ENCODE data around the gene POLR3H. TPM values are rescaled to one million over a fixed set of nuclear protein-coding genes. Genes with fewer than 3 reads are reported as not detected.

POLR3H gene
- total RNA-seq, 2 donors from 2014 or later = 30.1 to 32.6 TPM

GRCh38 chr22:41481131-41481830, 63.0 kb downstream of the POLR3H start:
- Mint-ChIP-seq H3K4me3 (no peak overlapping the region), H3K27ac (no peak overlapping the region), H3K4me1 (no peaks in the 10 kb centered on the region), H3K27me3 (ENCODE audit: insufficient read depth) (no peaks in the 10 kb centered on the region), H3K9me3 (no peaks in the 10 kb centered on the region), H3K36me3 (ENCODE audit: low read depth) (no peaks in the 10 kb centered on the region)
- Histone ChIP-seq H3K36me3 (ENCODE audit: control insufficient read depth, insufficient read depth, low read length) (no peaks in the 10 kb centered on the region), H3K4me3 (ENCODE audit: low read length) (no peak overlapping the region), H3K9me3 (ENCODE audit: control insufficient read depth, low read length) (no peaks in the 10 kb centered on the region), H3K27me3 (ENCODE audit: control insufficient read depth, insufficient read depth, low read length, poor library complexity, severe bottlenecking) (no peaks in the 10 kb centered on the region), H3K9ac (ENCODE audit: extremely low read depth, low read length, poor library complexity, severe bottlenecking) (no peak overlapping the region), H3K4me1 (ENCODE audit: control insufficient read depth, insufficient read depth, low read length) (no peaks in the 10 kb centered on the region), H3K27ac (ENCODE audit: low read depth, low read length) (no peak overlapping the region)
- 90 to 97% methylated on average over 8 to 15 of the region's 15 CpGs for WGBS, 2 experiments (ENCODE audit: insufficient coverage in 1 of 2, insufficient read length in 1 of 2)
- TF ChIP-seq, protein P1, sequence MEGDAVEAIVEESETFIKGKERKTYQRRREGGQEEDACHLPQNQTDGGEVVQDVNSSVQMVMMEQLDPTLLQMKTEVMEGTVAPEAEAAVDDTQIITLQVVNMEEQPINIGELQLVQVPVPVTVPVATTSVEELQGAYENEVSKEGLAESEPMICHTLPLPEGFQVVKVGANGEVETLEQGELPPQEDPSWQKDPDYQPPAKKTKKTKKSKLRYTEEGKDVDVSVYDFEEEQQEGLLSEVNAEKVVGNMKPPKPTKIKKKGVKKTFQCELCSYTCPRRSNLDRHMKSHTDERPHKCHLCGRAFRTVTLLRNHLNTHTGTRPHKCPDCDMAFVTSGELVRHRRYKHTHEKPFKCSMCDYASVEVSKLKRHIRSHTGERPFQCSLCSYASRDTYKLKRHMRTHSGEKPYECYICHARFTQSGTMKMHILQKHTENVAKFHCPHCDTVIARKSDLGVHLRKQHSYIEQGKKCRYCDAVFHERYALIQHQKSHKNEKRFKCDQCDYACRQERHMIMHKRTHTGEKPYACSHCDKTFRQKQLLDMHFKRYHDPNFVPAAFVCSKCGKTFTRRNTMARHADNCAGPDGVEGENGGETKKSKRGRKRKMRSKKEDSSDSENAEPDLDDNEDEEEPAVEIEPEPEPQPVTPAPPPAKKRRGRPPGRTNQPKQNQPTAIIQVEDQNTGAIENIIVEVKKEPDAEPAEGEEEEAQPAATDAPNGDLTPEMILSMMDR (conservative IDR thresholded peaks at IDR 0.05) = no peak
- no peak for DNase-seq

DNA sequence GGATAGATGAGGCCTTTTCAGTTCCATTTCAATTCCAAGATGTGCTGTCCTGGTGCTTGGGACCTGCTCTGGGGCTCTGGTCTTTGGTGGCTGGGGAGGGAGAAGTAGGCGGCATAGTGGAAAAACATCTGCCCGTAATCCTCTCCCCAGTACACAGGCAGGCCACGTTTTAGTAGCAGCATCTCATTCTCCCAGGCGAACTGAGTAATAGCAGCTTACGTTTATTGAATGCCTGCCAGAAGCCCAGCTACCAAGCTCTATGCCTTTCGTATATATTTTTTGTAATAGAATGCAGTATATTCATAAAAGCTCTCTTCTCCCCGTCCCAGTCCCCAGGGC, 63.9 kb downstream of the POLR3H start:
- H3K36me3 ChIP-seq (ENCODE audit: control insufficient read depth, insufficient read depth, low read length) = no peaks in the 10 kb centered on the region
- H3K4me3 ChIP-seq (ENCODE audit: low read length) = no peak overlapping the region
- no peaks in the 10 kb centered on the region for H3K27me3 ChIP-seq (ENCODE audit: control insufficient read depth, insufficient read depth, low read length, poor library complexity, severe bottlenecking)
- no peak overlapping the region for H3K9ac ChIP-seq (ENCODE audit: extremely low read depth, low read length, poor library complexity, severe bottlenecking)
- DNase-seq = no peak
- H3K9me3 ChIP-seq (ENCODE audit: control insufficient read depth, low read length) = no peaks in the 10 kb centered on the region
- no peaks in the 10 kb centered on the region for H3K36me3 Mint-ChIP-seq (ENCODE audit: low read depth)
- no peaks in the 10 kb centered on the region for H3K9me3 Mint-ChIP-seq
- H3K27me3 Mint-ChIP-seq (ENCODE audit: insufficient read depth) = no peaks in the 10 kb centered on the region
- H3K4me1 Mint-ChIP-seq = no peaks in the 10 kb centered on the region
- H3K27ac Mint-ChIP-seq = no peak overlapping the region
- no peak overlapping the region for H3K4me3 Mint-ChIP-seq
- no peaks in the 10 kb centered on the region for H3K4me1 ChIP-seq (ENCODE audit: control insufficient read depth, insufficient read depth, low read length)
- 83 to 89% methylated on average over 1 to 7 of the region's 7 CpGs for WGBS, 2 experiments (ENCODE audit: insufficient coverage in 1 of 2, insufficient read length in 1 of 2)
- TF ChIP-seq, protein P1 (conservative IDR thresholded peaks at IDR 0.05) = no peak
- peak overlapping the region; percentile 81 for H3K27ac ChIP-seq (ENCODE audit: low read depth, low read length)

DNA sequence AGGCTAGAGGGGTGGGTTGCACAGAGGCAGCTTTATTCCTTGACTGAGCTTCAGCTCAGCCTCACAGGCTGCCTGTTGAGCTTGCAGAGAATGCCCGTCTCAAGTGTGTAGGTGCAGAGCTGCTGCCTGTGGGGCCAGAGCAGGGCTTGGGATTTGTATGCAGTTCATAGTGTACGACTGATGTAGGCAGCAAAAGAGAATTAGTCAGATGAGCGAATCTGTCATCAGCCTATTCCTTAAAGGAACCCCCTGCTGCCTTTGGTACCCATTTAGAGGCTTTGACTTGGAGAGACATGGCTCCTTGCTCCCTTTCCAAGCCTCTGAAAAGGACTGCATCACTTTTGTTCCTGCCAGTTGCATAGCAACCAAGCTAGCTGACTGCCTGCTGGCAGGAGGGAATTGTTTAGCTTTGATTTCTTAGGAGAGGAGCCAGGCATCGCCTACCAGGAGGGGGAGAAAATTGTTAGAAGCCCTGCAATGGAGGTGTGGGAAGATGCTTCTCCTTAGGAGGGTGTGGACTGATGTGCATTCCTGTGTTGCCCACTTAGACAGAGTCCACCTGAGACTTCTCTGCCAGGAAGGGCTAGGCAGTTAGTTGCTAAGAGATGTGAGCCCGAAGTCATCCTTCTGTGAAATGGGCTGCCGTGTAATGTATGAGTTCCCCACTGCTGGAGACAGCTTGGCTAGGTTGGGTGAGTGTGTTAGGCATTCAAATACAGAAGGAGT, 64.4 kb downstream of the POLR3H start:
- no peak overlapping the region for H3K9ac ChIP-seq (ENCODE audit: extremely low read depth, low read length, poor library complexity, severe bottlenecking)

More for the DNA sequence above, 64.4 kb downstream of the POLR3H start:
- no peaks in the 10 kb centered on the region for H3K9me3 ChIP-seq (ENCODE audit: control insufficient read depth, low read length)
- H3K27ac ChIP-seq (ENCODE audit: low read depth, low read length) = peak overlapping the region; percentile 81
- Mint-ChIP-seq H3K4me3 (no peak overlapping the region), H3K36me3 (ENCODE audit: low read depth) (no peaks in the 10 kb centered on the region), H3K9me3 (no peaks in the 10 kb centered on the region), H3K27me3 (ENCODE audit: insufficient read depth) (no peaks in the 10 kb centered on the region), H3K27ac (no peak overlapping the region), H3K4me1 (no peaks in the 10 kb centered on the region)
- no peaks in the 10 kb centered on the region for H3K4me1 ChIP-seq (ENCODE audit: control insufficient read depth, insufficient read depth, low read length)
- DNase-seq = peak; percentile 70
- TF ChIP-seq, protein P1 (conservative IDR thresholded peaks at IDR 0.05) = peak; percentile 22
- no peak overlapping the region for H3K4me3 ChIP-seq (ENCODE audit: low read length)
- no peaks in the 10 kb centered on the region for H3K27me3 ChIP-seq (ENCODE audit: control insufficient read depth, insufficient read depth, low read length, poor library complexity, severe bottlenecking)
- WGBS, 2 experiments (ENCODE audit: insufficient coverage in 1 of 2, insufficient read length in 1 of 2) = 73 to 76% methylated on average over 5 to 6 of the region's 6 CpGs
- H3K36me3 ChIP-seq (ENCODE audit: control insufficient read depth, insufficient read depth, low read length) = no peaks in the 10 kb centered on the region
